WTC11 (cell line): Measurements from ENCODE around the gene ANGPTL4.

Experiments
- AFF4 ChIP-seq: sonication (generic); formaldehyde crosslinking; IDR thresholded peaks from 2 replicates; pipeline ENCODE4 v1.8.1; 2023; ENCODE audit warnings: mild to moderate bottlenecking, missing genetic modification reagents, borderline replicate concordance
- CBFB ChIP-seq: sonication (generic); formaldehyde crosslinking; IDR thresholded peaks from 2 replicates; pipeline ENCODE4 v1.8.1; 2022; ENCODE audit warnings: mild to moderate bottlenecking, low read depth, missing genetic modification reagents
- CTCF ChIP-seq: fragments of 200-600 bp; IDR thresholded peaks from 2 replicates; pipeline ENCODE4 v1.8.0; 2022; ENCODE audit warnings: antibody characterized with exemption
- E2F1 ChIP-seq: sonication (generic); formaldehyde crosslinking; IDR thresholded peaks from 2 replicates; pipeline ENCODE4 v1.8.0; 2022; ENCODE audit warnings: mild to moderate bottlenecking, missing genetic modification reagents
- E2F4 ChIP-seq: sonication (generic); formaldehyde crosslinking; IDR thresholded peaks from 2 replicates; pipeline ENCODE4 v1.8.1; 2022; ENCODE audit warnings: low read depth, mild to moderate bottlenecking, moderate library complexity, missing genetic modification reagents, borderline replicate concordance
- IRF2 ChIP-seq: sonication (generic); formaldehyde crosslinking; IDR thresholded peaks from 2 replicates; pipeline ENCODE4 v1.8.0; 2022; ENCODE audit warnings: low read depth, missing genetic modification reagents, borderline replicate concordance
- JUN ChIP-seq: sonication (generic); formaldehyde crosslinking; IDR thresholded peaks from 2 replicates; pipeline ENCODE4 v1.8.0; 2023; ENCODE audit warnings: mild to moderate bottlenecking, missing genetic modification reagents
- MXD4 ChIP-seq: fragments of 250-450 bp; sonication (Bioruptor Pico); IDR thresholded peaks from 2 replicates; pipeline ENCODE4 v1.8.0; 2021; ENCODE audit warnings: mild to moderate bottlenecking, moderate library complexity, borderline replicate concordance
- NFE2L1 ChIP-seq: sonication (generic); formaldehyde crosslinking; IDR thresholded peaks from 2 replicates; pipeline ENCODE4 v1.8.1; 2023; ENCODE audit warnings: missing genetic modification reagents
- NR2C2 ChIP-seq: sonication (generic); formaldehyde crosslinking; IDR thresholded peaks from 2 replicates; pipeline ENCODE4 v1.8.0; 2022; ENCODE audit warnings: mild to moderate bottlenecking, missing genetic modification reagents
- PRDM15 ChIP-seq: sonication (generic); formaldehyde crosslinking; IDR thresholded peaks from 2 replicates; pipeline ENCODE4 v1.8.0; 2022; ENCODE audit warnings: missing genetic modification reagents
- RELA ChIP-seq: sonication (generic); formaldehyde crosslinking; IDR thresholded peaks from 2 replicates; pipeline ENCODE4 v1.8.1; 2022; ENCODE audit warnings: missing genetic modification reagents, mild to moderate bottlenecking, borderline replicate concordance
- SP1 ChIP-seq: sonication (generic); formaldehyde crosslinking; conservative IDR thresholded peaks from 2 replicates; pipeline ENCODE4 v1.8.1; 2022; ENCODE audit warnings: missing genetic modification reagents
- TEAD1 ChIP-seq: sonication (generic); formaldehyde crosslinking; IDR thresholded peaks from 2 replicates; pipeline ENCODE4 v1.8.0; 2022; ENCODE audit warnings: mild to moderate bottlenecking, missing genetic modification reagents

GRCh38 chr19:8329996-8330395 is 34.0 kb upstream of the ANGPTL4 start:
- TF ChIP-seq IRF2 (no peak), MXD4 (CRISPR knock-in tag) (no peak), CTCF (no peak), NFE2L1 (no peak), JUN (no peak), AFF4 (no peak), TEAD1 (CRISPR knock-in tag) (no peak), CBFB (CRISPR knock-in tag) (no peak), E2F4 (no peak), SP1 (CRISPR knock-in tag) (no peak), RELA (no peak), NR2C2 (CRISPR knock-in tag) (no peak), E2F1 (CRISPR knock-in tag) (no peak), PRDM15 (no peak)
